PC-3 (cell line): ENCODE measurements around the gene RAPGEF3. TPM values are rescaled to one million over a fixed set of nuclear protein-coding genes. Genes with fewer than 3 reads are reported as not detected.

ENCODE experiments used
- ATAC-seq: fragments of 200-7000 bp; cut with Tn5 transposase; 2 replicates; pipeline ENCODE4 v1.9.1; 2020; ENCODE audit warnings: mild to moderate bottlenecking, moderate library complexity
- BruUV-seq: library from RNA; stranded (reverse); fragments of 400-500 nt; replicated peaks from 2 replicates; lab custom pipeline; 2021; lab: Mats Ljungman, UMichigan
- CTCF ChIA-PET: fragments of 300-600 bp; sonication (Branson Sonifier 250); formaldehyde crosslinking; loops from one replicate; lab custom pipeline; 2022; ENCODE audit warnings: antibody characterized with exemption; lab: Charles Lee
- POLR2A ChIA-PET: fragments of 300-600 bp; sonication (Branson Sonifier 250); formaldehyde crosslinking; loops from one replicate; lab custom pipeline; 2022; ENCODE audit warnings: antibody characterized with exemption; ENCODE audit not compliant: unreplicated experiment; lab: Charles Lee
- DNase-seq: peaks from one replicate; pipeline ENCODE4 v3.0.0-alpha.2; 2015
- H2AFZ ChIP-seq: fragments of 300-600 bp; sonication (generic); 2 replicates; pipeline ENCODE4 v1.6.0; 2016; ENCODE audit warnings: antibody characterized with exemption, low read length
- H3F3A ChIP-seq: fragments of 300-600 bp; sonication (generic); one replicate; pipeline ENCODE4 v1.6.0; 2017; ENCODE audit warnings: antibody characterized with exemption, low read length, control low read depth, mild to moderate bottlenecking; ENCODE audit not compliant: unreplicated experiment
- H3K27ac ChIP-seq: fragments of 300-600 bp; sonication (generic); 2 replicates; pipeline ENCODE4 v1.5.1; 2016; ENCODE audit warnings: mild to moderate bottlenecking, low read length
- H3K27me3 ChIP-seq: fragments of 300-600 bp; sonication (generic); 2 replicates; pipeline ENCODE4 v1.6.1; 2016; ENCODE audit warnings: low read length, mixed read lengths
- H3K36me3 ChIP-seq: fragments of 300-600 bp; sonication (generic); 2 replicates; pipeline ENCODE4 v1.6.1; 2016; ENCODE audit warnings: low read depth, mixed run types, low read length, mixed read lengths
- H3K4me1 ChIP-seq: fragments of 300-600 bp; sonication (generic); 2 replicates; pipeline ENCODE4 v1.5.1; 2016; ENCODE audit warnings: low read length; ENCODE audit not compliant: insufficient read depth
- H3K4me2 ChIP-seq: fragments of 300-600 bp; sonication (generic); 2 replicates; pipeline ENCODE4 v1.6.0; 2016; ENCODE audit warnings: low read length
- H3K4me3 ChIP-seq: fragments of 300-600 bp; sonication (generic); 2 replicates; pipeline ENCODE4 v1.5.1; 2016; ENCODE audit warnings: mild to moderate bottlenecking, low read length, mixed read lengths
- H3K79me2 ChIP-seq: fragments of 300-600 bp; sonication (generic); 2 replicates; pipeline ENCODE4 v1.6.1; 2017; ENCODE audit warnings: low read length, mixed read lengths
- H3K9ac ChIP-seq: fragments of 300-600 bp; sonication (generic); 2 replicates; pipeline ENCODE4 v1.6.0; 2016; ENCODE audit warnings: mild to moderate bottlenecking, low read length
- H3K9me2 ChIP-seq: fragments of 300-600 bp; sonication (generic); replicated peaks from 2 replicates; pipeline ENCODE4 v1.6.1; 2016; ENCODE audit warnings: mixed run types, low read length, mixed read lengths
- H3K9me3 ChIP-seq: fragments of 300-600 bp; sonication (generic); 2 replicates; pipeline ENCODE4 v1.6.1; 2016; ENCODE audit warnings: low read length, mixed read lengths
- H4K20me1 ChIP-seq: fragments of 300-600 bp; sonication (generic); 2 replicates; pipeline ENCODE4 v1.6.1; 2016; ENCODE audit warnings: low read length, mixed read lengths
- CTCF ChIP-seq: fragments of 300-600 bp; sonication (generic); conservative IDR thresholded peaks from 2 replicates; pipeline ENCODE4 v1.5.1; 2017; ENCODE audit warnings: antibody characterized with exemption, low read depth, mild to moderate bottlenecking, low read length
- EZH2 ChIP-seq: fragments of 300-600 bp; sonication (generic); IDR thresholded peaks from one replicate; pipeline ENCODE4 v1.6.1; 2017; ENCODE audit warnings: antibody characterized with exemption, mild to moderate bottlenecking, low read length; ENCODE audit not compliant: unreplicated experiment
- EZH2phosphoT487 ChIP-seq: fragments of 300-600 bp; sonication (generic); IDR thresholded peaks from 2 replicates; pipeline ENCODE4 v1.6.1; 2018; ENCODE audit warnings: mild to moderate bottlenecking, antibody characterized with exemption, low read length, borderline replicate concordance
- intact Hi-C: fragments of 100-400 bp; cut with micrococcal nuclease; formaldehyde crosslinking; loops from 2 replicates; pipeline ENCODE4 v1.9.0; 2023
- total RNA-seq: library from RNA; depleted of rRNA; stranded (reverse); fragments of >200 nt; gene quantifications from 2 replicates; pipeline ENCODE4 v1.2.3, GENCODE V29; 2014

Gene RAPGEF3
- total RNA-seq, 1 experiment from 2014 or later = 6.7 TPM

- Histone ChIP-seq H3K4me1 (no peaks in the 10 kb centered on the region), H3K9ac (no peak overlapping the region), H4K20me1 (no peaks in the 10 kb centered on the region), H2AFZ (no peak overlapping the region), H3K36me3 (peaks cover 74% of the 10 kb centered on the region), H3K9me3 (no peaks in the 10 kb centered on the region), H3K79me2 (no peaks in the 10 kb centered on the region), H3F3A (no peaks in the 10 kb centered on the region), H3K27me3 (no peaks in the 10 kb centered on the region), H3K4me2 (no peak overlapping the region), H3K9me2 (no peaks in the 10 kb centered on the region), H3K27ac (no peak overlapping the region), H3K4me3 (no peak overlapping the region)
- DNase-seq (no peak), ATAC-seq (no peak)
- POLR2A ChIA-PET = interaction anchor here (0.6 kb wide), 1 partner anchor 23 kb away, joined by 3 read pairs; no protein-coding TSS in a partner anchor
- intact Hi-C loops = no loop called here
- CTCF ChIA-PET = interaction anchor here (0.9 to 1.1 kb wide), 2 partner anchors 48 to 49 kb away, joined by 3 to 5 read pairs; no protein-coding TSS in a partner anchor
- no TSS peak for BruUV-seq
- TF ChIP-seq EZH2phosphoT487 (no peak), EZH2 (no peak), CTCF (no peak)
These were observed 31.2 kb upstream of the RAPGEF3 start for GRCh38 chr12:47789712-47790489.

- TF ChIP-seq EZH2 (no peak), EZH2phosphoT487 (no peak), CTCF (no peak)
- H3K27me3 ChIP-seq = no peaks in the 10 kb centered on the region
- ChIA-PET POLR2A (no interaction called here), CTCF (interaction anchor here (0.9 to 1.1 kb wide), 2 partner anchors 49 to 50 kb away, joined by 3 to 5 read pairs; no protein-coding TSS in a partner anchor)
- no peaks in the 10 kb centered on the region for H3K9me3 ChIP-seq
- no peak overlapping the region for H3K27ac ChIP-seq
- no peaks in the 10 kb centered on the region for H3K9me2 ChIP-seq
- H3K4me2 ChIP-seq = no peak overlapping the region
- peaks cover 74% of the 10 kb centered on the region for H3K36me3 ChIP-seq
- no peak overlapping the region for H3K4me3 ChIP-seq
- BruUV-seq = no TSS peak
- no peak for ATAC-seq
- intact Hi-C loops = no loop called here
- no peak for DNase-seq
- no peak overlapping the region for H2AFZ ChIP-seq
- H3K4me1 ChIP-seq = no peaks in the 10 kb centered on the region
- H3K9ac ChIP-seq = no peak overlapping the region
- H3F3A ChIP-seq = no peaks in the 10 kb centered on the region
- no peaks in the 10 kb centered on the region for H4K20me1 ChIP-seq
- no peaks in the 10 kb centered on the region for H3K79me2 ChIP-seq
These were observed 30.5 kb upstream of the RAPGEF3 start for GRCh38 chr12:47789141-47789540.
